DND-41 (cell line): ENCODE data around the gene INF2.

ENCODE experiments used
- ATAC-seq: fragments of 200-7000 bp; cut with Tn5 transposase; 3 replicates; pipeline ENCODE4 v1.9.1; 2021; ENCODE audit warnings: low read depth; ENCODE audit not compliant: insufficient read depth
- DNase-seq: peaks from one replicate; pipeline ENCODE4 v3.0.0-alpha.2; 2020
- H2AFZ ChIP-seq: 2 replicates; pipeline ENCODE4 v1.6.0; 2012; ENCODE audit warnings: low read depth, low read length
- H3K27ac ChIP-seq: 2 replicates; pipeline ENCODE4 v1.5.1; 2012; ENCODE audit warnings: low read length, inconsistent platforms
- H3K27me3 ChIP-seq: fragments of 200-600 bp; sonication (generic); 2 replicates; pipeline ENCODE4 v1.6.0; 2012; ENCODE audit warnings: low read length, mild to moderate bottlenecking, inconsistent platforms; ENCODE audit not compliant: insufficient read depth, poor library complexity
- H3K36me3 ChIP-seq: 2 replicates; pipeline ENCODE4 v1.5.1; 2012; ENCODE audit warnings: low read length, inconsistent platforms; ENCODE audit not compliant: insufficient read depth
- H3K4me1 ChIP-seq: 2 replicates; pipeline ENCODE4 v1.5.1; 2012; ENCODE audit warnings: mild to moderate bottlenecking, low read length; ENCODE audit not compliant: insufficient read depth
- H3K4me2 ChIP-seq: 2 replicates; pipeline ENCODE4 v1.6.0; 2012; ENCODE audit warnings: mild to moderate bottlenecking, moderate library complexity, low read length, inconsistent platforms; ENCODE audit not compliant: insufficient read depth
- H3K4me3 ChIP-seq, 2 experiments: fragments of 200-600 bp in 1 of 2; shearing (Covaris generic) in 1 of 2; 2 replicates each; pipeline ENCODE4 v1.5.1; 2012 to 2016; ENCODE audit warnings: inconsistent platforms in 2 of 2, low read length in 2 of 2, mild to moderate bottlenecking in 2 of 2, low read depth in 1 of 2, moderate library complexity in 1 of 2
- H3K79me2 ChIP-seq: 2 replicates; pipeline ENCODE4 v1.6.0; 2012; ENCODE audit warnings: low read length, inconsistent platforms; ENCODE audit not compliant: insufficient read depth
- H3K9ac ChIP-seq: 2 replicates; pipeline ENCODE4 v1.6.0; 2012; ENCODE audit warnings: low read depth, mild to moderate bottlenecking, inconsistent platforms, low read length, moderate library complexity
- H3K9me3 ChIP-seq: 2 replicates; pipeline ENCODE4 v1.5.1; 2012; ENCODE audit warnings: low read length, moderate library complexity, mild to moderate bottlenecking, inconsistent platforms; ENCODE audit not compliant: insufficient read depth, severe bottlenecking
- H4K20me1 ChIP-seq: 2 replicates; pipeline ENCODE4 v1.6.0; 2012; ENCODE audit warnings: low read length; ENCODE audit not compliant: insufficient read depth
- CTCF ChIP-seq: IDR thresholded peaks from 2 replicates; pipeline ENCODE4 v1.5.1; 2012; ENCODE audit warnings: borderline replicate concordance, low read length, moderate library complexity, mild to moderate bottlenecking; ENCODE audit not compliant: poor library complexity, severe bottlenecking; ENCODE audit errors: extremely low read depth
- EZH2 ChIP-seq: IDR thresholded peaks from 3 replicates; pipeline ENCODE4 v1.6.1; 2012; ENCODE audit warnings: borderline replicate concordance, low read depth, mild to moderate bottlenecking, moderate library complexity, low read length, inconsistent platforms; ENCODE audit not compliant: severe bottlenecking

Gene INF2

GRCh38 chr14:104673481-104673880 is 15.9 kb upstream of the INF2 start:
- Histone ChIP-seq H3K27me3 (peaks cover 5% of the 10 kb centered on the region), H3K36me3 (no peaks in the 10 kb centered on the region), H3K9me3 (no peaks in the 10 kb centered on the region), H3K4me3 (no peak overlapping the region), H3K4me2 (no peak overlapping the region), H2AFZ (no peak overlapping the region), H3K27ac (no peak overlapping the region), H4K20me1 (no peaks in the 10 kb centered on the region), H3K9ac (no peak overlapping the region), H3K4me1 (peaks cover 16% of the 10 kb centered on the region), H3K79me2 (no peaks in the 10 kb centered on the region)
- DNase-seq (no peak), ATAC-seq (no peak)
- TF ChIP-seq EZH2, result no peak
- no peak for TF ChIP-seq CTCF

- H3K27ac ChIP-seq, result no peak overlapping the region
- H3K4me3 ChIP-seq, result no peak overlapping the region
- TF ChIP-seq EZH2 (no peak), CTCF (no peak)
- H3K27me3 ChIP-seq, result peaks cover 5% of the 10 kb centered on the region
- H3K4me1 ChIP-seq, result peaks cover 23% of the 10 kb centered on the region
- no peaks in the 10 kb centered on the region for H3K79me2 ChIP-seq
- H3K36me3 ChIP-seq, result no peaks in the 10 kb centered on the region
- no peak overlapping the region for H3K9ac ChIP-seq
- H3K4me2 ChIP-seq, result no peak overlapping the region
- no peak overlapping the region for H2AFZ ChIP-seq
- no peaks in the 10 kb centered on the region for H3K9me3 ChIP-seq
- ATAC-seq, result no peak
- H4K20me1 ChIP-seq, result no peaks in the 10 kb centered on the region
- no peak for DNase-seq
These were observed 14.0 kb upstream of the INF2 start for GRCh38 chr14:104675447-104675846.

- no peaks in the 10 kb centered on the region for H3K36me3 ChIP-seq
- no peaks in the 10 kb centered on the region for H3K79me2 ChIP-seq
- H3K4me2 ChIP-seq, result no peak overlapping the region
- H3K9me3 ChIP-seq, result no peaks in the 10 kb centered on the region
- H3K27me3 ChIP-seq, result peaks cover 2% of the 10 kb centered on the region
- no peak overlapping the region for H3K27ac ChIP-seq
- no peak overlapping the region for H2AFZ ChIP-seq
- H3K4me1 ChIP-seq, result peaks cover 23% of the 10 kb centered on the region
- no peak overlapping the region for H3K9ac ChIP-seq
- ATAC-seq (no peak), DNase-seq (no peak)
- TF ChIP-seq CTCF, result no peak
- no peak for TF ChIP-seq EZH2
- no peak overlapping the region for H3K4me3 ChIP-seq
- H4K20me1 ChIP-seq, result no peaks in the 10 kb centered on the region
These were observed 13.2 kb upstream of the INF2 start for GRCh38 chr14:104676130-104676693.
